SK-N-SH (cell line): Measurements from ENCODE around the gene ZNF354C. TPM values are rescaled to one million over a fixed set of nuclear protein-coding genes. Genes with fewer than 3 reads are reported as not detected.

Experiments
- CTCF ChIA-PET: fragments of 300-600, 350-600 bp; formaldehyde crosslinking; extraction: SDS; loops from one replicate; lab custom pipeline; 2021; lab: Yijun Ruan, JAX
- POLR2A ChIA-PET: fragments of 350-600 bp; sonication (Branson Sonifier 250); formaldehyde crosslinking; extraction: SDS; loops from one replicate; lab custom pipeline; 2020; ENCODE audit warnings: antibody characterized with exemption, inconsistent platforms; lab: Yijun Ruan, JAX
- DNase-seq: peaks from one replicate; pipeline ENCODE4 v3.0.0; 2012
- H2AFZ ChIP-seq: fragments of 200-600 bp; sonication (generic); 2 replicates; pipeline ENCODE4 v1.8.1; 2016; ENCODE audit warnings: antibody characterized with exemption, mild to moderate bottlenecking, low read depth
- H3F3A ChIP-seq: fragments of 200-600 bp; sonication (generic); replicated peaks from 2 replicates; pipeline ENCODE3; 2016; ENCODE audit warnings: antibody characterized with exemption, mild to moderate bottlenecking; ENCODE audit not compliant: insufficient read depth
- H3K27ac ChIP-seq, 2 experiments: fragments of 200-500 bp in 1 of 2; fragments of 200-600 bp in 1 of 2; sonication (Bioruptor generic) in 1 of 2; sonication (generic), shearing (Covaris generic) in 1 of 2; 2 replicates each; pipeline versions ENCODE4 v1.5.1 to v1.6.1; 2014 to 2016; ENCODE audit warnings: low read depth in 2 of 2, inconsistent platforms in 1 of 2, low read length in 1 of 2, mild to moderate bottlenecking in 1 of 2, mixed read lengths in 1 of 2
- H3K27me3 ChIP-seq: fragments of 200-600 bp; sonication (generic), shearing (Covaris generic); 2 replicates; pipeline ENCODE4 v1.6.1; 2016; ENCODE audit warnings: mixed run types; ENCODE audit not compliant: insufficient read depth
- H3K36me3 ChIP-seq, 2 experiments: fragments of 200-500 bp in 1 of 2; fragments of 200-600 bp in 1 of 2; sonication (Bioruptor generic) in 1 of 2; sonication (generic) in 1 of 2; replicated peaks in 1 of 2; 2 replicates each; pipeline versions ENCODE3 to v1.5.1; 2014 to 2016; ENCODE audit warnings: low read length in 1 of 2, mild to moderate bottlenecking in 1 of 2; ENCODE audit not compliant: insufficient read depth in 2 of 2, control insufficient read depth in 1 of 2
- H3K4me1 ChIP-seq, 2 experiments: fragments of 200-500 bp in 1 of 2; fragments of 200-600 bp in 1 of 2; sonication (Bioruptor generic) in 1 of 2; sonication (generic), shearing (Covaris generic) in 1 of 2; 2 replicates each; pipeline versions ENCODE4 v1.5.1 to v1.6.1; 2014 to 2016; ENCODE audit warnings: low read depth in 1 of 2, low read length in 1 of 2, mixed run types in 1 of 2; ENCODE audit not compliant: insufficient read depth in 2 of 2, control insufficient read depth in 1 of 2
- H3K4me2 ChIP-seq: fragments of 200-600 bp; sonication (generic), shearing (Covaris generic); 2 replicates; pipeline ENCODE4 v1.6.1; 2017; ENCODE audit warnings: mixed run types
- H3K4me3 ChIP-seq, 2 experiments: fragments of 200-500 bp in 1 of 2; fragments of 200-600 bp in 1 of 2; sonication (Bioruptor generic) in 1 of 2; sonication (generic), shearing (Covaris generic) in 1 of 2; 2 replicates each; pipeline versions ENCODE4 v1.5.1 to v1.8.1; 2014 to 2016; ENCODE audit warnings: low read depth in 2 of 2, inconsistent platforms in 1 of 2, low read length in 1 of 2, mild to moderate bottlenecking in 1 of 2, mixed read lengths in 1 of 2, moderate library complexity in 1 of 2
- H3K79me2 ChIP-seq: fragments of 200-600 bp; sonication (generic); 2 replicates; pipeline ENCODE4 v1.8.1; 2017; ENCODE audit warnings: mild to moderate bottlenecking; ENCODE audit not compliant: insufficient read depth
- H3K9ac ChIP-seq: fragments of 200-600 bp; sonication (generic); 2 replicates; pipeline ENCODE4 v1.6.1; 2017; ENCODE audit warnings: mixed run types
- H3K9me2 ChIP-seq: fragments of 200-600 bp; sonication (generic); 2 replicates; pipeline ENCODE4 v1.6.1; 2017; ENCODE audit warnings: mixed run types
- H3K9me3 ChIP-seq: fragments of 200-600 bp; sonication (generic); 2 replicates; pipeline ENCODE4 v1.6.1; 2017; ENCODE audit warnings: mixed run types, mild to moderate bottlenecking, moderate library complexity
- H4K20me1 ChIP-seq: fragments of 200-600 bp; sonication (generic); 2 replicates; pipeline ENCODE4 v1.6.1; 2017; ENCODE audit warnings: mild to moderate bottlenecking, mixed run types; ENCODE audit not compliant: insufficient read depth
- EP300 ChIP-seq, 2 experiments: IDR thresholded peaks; 2 replicates each; pipeline versions ENCODE4 v1.4.0 to v1.6.1; 2012; ENCODE audit warnings: borderline replicate concordance in 1 of 2, low read depth in 1 of 2, low read length in 1 of 2
- EZH2phosphoT487 ChIP-seq: fragments of 200-600 bp; sonication (generic); IDR thresholded peaks from 2 replicates; pipeline ENCODE4 v1.6.1; 2017; ENCODE audit warnings: low read depth, mixed run types, mild to moderate bottlenecking, antibody characterized with exemption, moderate library complexity, borderline replicate concordance
- FOXJ3 ChIP-seq: sonication (generic); formaldehyde crosslinking; IDR thresholded peaks from 2 replicates; pipeline ENCODE4 v1.5.1; 2020; ENCODE audit warnings: mild to moderate bottlenecking, missing genetic modification reagents
- IRF3 ChIP-seq: fragments of 150-350 bp; IDR thresholded peaks from 2 replicates; pipeline ENCODE4 v1.6.1; 2016; ENCODE audit warnings: mild to moderate bottlenecking, low read depth, low read length
- JUND ChIP-seq: IDR thresholded peaks from 2 replicates; pipeline ENCODE4 v1.4.0; 2012
- MEF2A ChIP-seq: IDR thresholded peaks from 2 replicates; pipeline ENCODE4 v1.4.0; 2012; ENCODE audit warnings: low read depth, borderline replicate concordance
- NRF1 ChIP-seq: IDR thresholded peaks from 2 replicates; pipeline ENCODE4 v1.6.1; 2012; ENCODE audit warnings: low read depth, mild to moderate bottlenecking, low read length
- RCOR1 ChIP-seq: fragments of 150-350 bp; IDR thresholded peaks from 2 replicates; pipeline ENCODE4 v1.6.1; 2017; ENCODE audit warnings: antibody characterized with exemption, low read length
- REST ChIP-seq: IDR thresholded peaks from 2 replicates; pipeline ENCODE4 v1.6.1; 2012; ENCODE audit warnings: mild to moderate bottlenecking, low read depth, low read length, moderate library complexity
- RFX5 ChIP-seq: IDR thresholded peaks from 2 replicates; pipeline ENCODE4 v1.6.1; 2012; ENCODE audit warnings: mild to moderate bottlenecking, improper control_type of control experiment, low read length
- RXRA ChIP-seq: IDR thresholded peaks from 2 replicates; pipeline ENCODE4 v1.4.0; 2012; ENCODE audit warnings: low read depth, mild to moderate bottlenecking, borderline replicate concordance
- TAF1 ChIP-seq: IDR thresholded peaks from 2 replicates; pipeline ENCODE4 v1.6.1; 2012; ENCODE audit warnings: low read depth, mild to moderate bottlenecking, low read length, moderate library complexity, borderline replicate concordance
- USF1 ChIP-seq: IDR thresholded peaks from 2 replicates; pipeline ENCODE4 v1.4.0; 2012; ENCODE audit warnings: low read depth, borderline replicate concordance
- YY1 ChIP-seq: IDR thresholded peaks from 2 replicates; pipeline ENCODE4 v1.4.0; 2012; ENCODE audit warnings: low read depth, mild to moderate bottlenecking
- ZBTB33 ChIP-seq: IDR thresholded peaks from 2 replicates; pipeline ENCODE4 v1.4.0; 2012; ENCODE audit warnings: low read depth, borderline replicate concordance
- WGBS: methylation state at CpG from one replicate; pipeline ENCODE4 v1.1.6; 2017; ENCODE audit warnings: low lambda C conversion rate; 5-methylcytosine and 5-hydroxymethylcytosine counted together
- polyA plus RNA-seq, 3 experiments: library from polyadenylated mRNA; depleted of rRNA; stranded (reverse); fragments of >200 nt; gene quantifications; 2 replicates each; pipeline ENCODE4 v1.2.3, GENCODE V29; 2012

ZNF354C gene
- polyA plus RNA-seq, 1 of the 3 experiments (the other 2 are of a cell fraction), result 1.1 TPM

GRCh38 chr5:179128976-179129375 lies 68.8 kb downstream of the ZNF354C start:
- POLR2A ChIA-PET, result no interaction called here
- TF ChIP-seq USF1 (no peak), REST (no peak), EZH2phosphoT487 (no peak), RCOR1 (no peak), RXRA (no peak), IRF3 (no peak), JUND (no peak), ZBTB33 (no peak)
- H3F3A ChIP-seq, result no peaks in the 10 kb centered on the region
- H3K9ac ChIP-seq, result no peak overlapping the region
- H3K36me3 ChIP-seq, result no peaks in the 10 kb centered on the region
- no peak overlapping the region for H2AFZ ChIP-seq
- H3K4me1 ChIP-seq, result no peaks in the 10 kb centered on the region
- WGBS, result 30% methylated on average over 7 of the region's 14 CpGs
- no peaks in the 10 kb centered on the region for H3K9me2 ChIP-seq
- H3K4me3 ChIP-seq, result no peak overlapping the region
- no peaks in the 10 kb centered on the region for H4K20me1 ChIP-seq
- H3K9me3 ChIP-seq, result no peaks in the 10 kb centered on the region
- H3K27me3 ChIP-seq, result no peaks in the 10 kb centered on the region
- H3K27ac ChIP-seq, result no peak overlapping the region
- DNase-seq, result no peak
- H3K79me2 ChIP-seq, result no peaks in the 10 kb centered on the region
- CTCF ChIA-PET, result no interaction called here
- H3K4me2 ChIP-seq, result no peak overlapping the region

GRCh38 chr5:179129607-179130071 lies 69.5 kb downstream of the ZNF354C start:
- no peaks in the 10 kb centered on the region for H3K36me3 ChIP-seq
- 54% methylated on average over 16 of the region's 18 CpGs for WGBS
- TF ChIP-seq YY1 (no peak), NRF1 (no peak), REST (no peak), TAF1 (no peak), RFX5 (no peak), MEF2A (no peak), USF1 (no peak), JUND (no peak), EP300 (IDR thresholded peaks at IDR 0.05; ENCODE audit: borderline replicate concordance in 1 of 2, low read depth in 1 of 2, low read length in 1 of 2) (no peak), FOXJ3 (no peak)

More at GRCh38 chr5:179129607-179130071, 69.5 kb downstream of the ZNF354C start:
- POLR2A ChIA-PET, result no interaction called here
- no peak overlapping the region for H3K9ac ChIP-seq
- H3K4me2 ChIP-seq, result no peak overlapping the region
- no peaks in the 10 kb centered on the region for H3F3A ChIP-seq
- no peaks in the 10 kb centered on the region for H3K27me3 ChIP-seq
- CTCF ChIA-PET, result no interaction called here
- H4K20me1 ChIP-seq, result no peaks in the 10 kb centered on the region
- H3K4me1 ChIP-seq, result no peaks in the 10 kb centered on the region
- H2AFZ ChIP-seq, result no peak overlapping the region
- no peaks in the 10 kb centered on the region for H3K79me2 ChIP-seq
- H3K9me3 ChIP-seq, result no peaks in the 10 kb centered on the region
- H3K4me3 ChIP-seq, result no peak overlapping the region
- no peak for DNase-seq
- H3K9me2 ChIP-seq, result no peaks in the 10 kb centered on the region
- H3K27ac ChIP-seq, result no peak overlapping the region
